A172 (cell line): ENCODE measurements around the gene TMPRSS4. TPM values are rescaled to one million over a fixed set of nuclear protein-coding genes. Genes with fewer than 3 reads are reported as not detected.

Experiments used
- DNase-seq: peaks from one replicate; pipeline ENCODE4 v3.0.0-alpha.2; 2015; ENCODE audit warnings: low spot score
- total RNA-seq: library from RNA; depleted of rRNA; stranded (reverse); fragments of >200 nt; shearing (Covaris generic); gene quantifications from 2 replicates; pipeline ENCODE4 v1.2.3, GENCODE V29; 2014

TMPRSS4 gene
- total RNA-seq, 1 experiment from 2014 or later = not detected

GRCh38 chr11:118078911-118079411 is 2.1 kb downstream of the TMPRSS4 start:
- no peak for DNase-seq

GRCh38 chr11:118079491-118079890 is 2.6 kb downstream of the TMPRSS4 start:
- DNase-seq = no peak

GRCh38 chr11:118080296-118080695 is 3.4 kb downstream of the TMPRSS4 start:
- no peak for DNase-seq

- DNase-seq = no peak
These were observed 4.5 kb downstream of the TMPRSS4 start for GRCh38 chr11:118081241-118081958.

DNA sequence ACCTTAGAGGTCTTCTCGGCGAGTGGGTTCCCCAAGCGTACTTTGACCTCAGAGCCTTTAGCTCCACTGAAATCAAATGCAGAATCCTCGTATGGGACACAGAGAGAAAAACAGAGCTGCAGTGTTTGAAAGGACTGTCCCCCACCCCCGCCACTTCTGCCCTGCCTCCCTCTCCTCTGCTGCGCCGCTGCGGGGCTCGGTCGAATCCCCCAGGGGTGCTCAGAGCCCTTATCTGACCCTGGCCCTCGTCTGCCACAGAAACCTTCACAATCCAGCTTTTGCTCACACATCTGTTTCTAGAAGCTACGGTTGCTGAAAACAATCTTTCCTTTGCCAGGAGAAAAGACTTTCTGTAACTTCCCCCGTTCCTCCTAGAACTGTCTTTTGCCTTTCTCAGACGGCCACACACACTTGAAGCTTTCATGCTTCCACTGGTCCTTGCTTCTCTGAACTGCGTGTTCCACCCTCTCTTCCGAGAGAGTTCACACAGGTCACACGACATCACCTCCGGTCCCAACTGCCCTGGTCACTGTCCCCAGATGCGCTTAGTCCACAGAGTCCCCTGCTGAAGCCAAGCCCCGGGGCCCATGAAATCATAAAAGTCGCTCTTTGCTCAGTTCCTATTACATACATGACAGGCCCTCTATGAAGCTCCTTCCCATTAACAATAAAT is 6.1 kb downstream of the TMPRSS4 start:
- DNase-seq = no peak

GRCh38 chr11:118084247-118084646 is 7.4 kb downstream of the TMPRSS4 start:
- DNase-seq = no peak

DNA sequence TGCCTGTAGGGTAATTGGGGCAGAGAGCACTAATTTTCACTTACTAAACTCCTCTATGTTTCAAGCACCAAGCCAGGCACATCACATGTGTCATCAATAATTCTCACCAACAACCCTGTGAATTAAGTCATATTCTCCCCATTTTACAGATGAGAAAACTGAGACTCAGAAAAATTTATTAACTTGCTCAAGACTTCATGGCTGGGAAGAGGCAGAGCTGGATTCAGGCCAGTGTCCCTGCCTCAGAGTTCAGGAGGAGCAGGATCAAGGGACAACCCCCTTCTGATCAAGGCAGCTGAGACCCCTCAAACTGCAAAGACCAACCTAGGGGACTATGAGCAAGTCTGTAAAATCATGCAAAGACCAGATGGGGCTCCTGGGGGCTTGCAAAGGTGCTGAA is 7.8 kb downstream of the TMPRSS4 start:
- no peak for DNase-seq

DNA sequence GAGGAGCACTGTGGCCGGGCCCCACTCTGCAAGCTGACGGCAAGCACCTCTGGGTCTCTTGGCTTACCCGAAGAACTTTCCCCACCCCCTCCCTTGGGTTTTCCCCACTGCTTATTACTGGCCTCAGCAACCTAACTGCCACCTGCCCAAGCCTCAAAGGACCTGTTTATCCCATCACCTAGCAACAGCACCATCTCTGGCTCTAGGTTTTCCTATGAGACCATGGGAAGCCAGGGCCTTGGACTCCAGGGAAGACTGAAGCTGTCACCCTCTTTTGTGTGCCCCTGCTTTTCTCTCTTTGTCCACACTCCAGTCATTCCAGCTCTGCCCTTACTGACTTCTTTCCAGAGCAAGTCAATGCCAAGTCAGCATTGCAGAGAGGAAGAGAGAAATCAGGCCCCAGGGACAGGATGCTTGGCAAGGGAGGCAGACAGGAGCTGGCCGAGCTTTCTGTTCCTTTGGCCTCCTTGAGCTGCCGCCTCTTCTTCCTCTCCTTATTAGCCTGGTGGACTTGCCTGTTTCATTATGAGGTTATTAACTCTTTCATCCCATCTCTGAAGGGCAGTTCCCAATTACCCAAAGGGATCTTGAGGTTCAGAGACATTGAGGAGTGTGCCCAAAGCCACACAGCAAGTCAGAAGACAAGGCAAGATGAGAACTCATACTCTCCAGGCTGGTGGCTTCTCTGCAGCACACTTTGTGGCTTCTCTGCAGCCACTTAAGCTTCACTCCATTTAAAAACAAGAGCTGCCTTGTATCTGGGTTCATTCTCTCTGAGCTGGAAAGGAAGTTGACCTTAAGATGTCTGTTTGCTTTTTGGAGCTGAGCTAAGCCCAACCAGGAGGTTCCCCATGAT is 10.3 kb downstream of the TMPRSS4 start, which contains the start of gene SMIM35:
Gene SMIM35, minus strand, starts transcription at position 51 of the 856 bp plus-strand sequence. CDS start 206 bp downstream, outside the sequence.
- no peak for DNase-seq

- no peak for DNase-seq
These were observed 11.1 kb downstream of the TMPRSS4 start for GRCh38 chr11:118087931-118088330.

- no peak for DNase-seq
These were observed 11.7 kb downstream of the TMPRSS4 start for GRCh38 chr11:118088531-118088930.

DNA sequence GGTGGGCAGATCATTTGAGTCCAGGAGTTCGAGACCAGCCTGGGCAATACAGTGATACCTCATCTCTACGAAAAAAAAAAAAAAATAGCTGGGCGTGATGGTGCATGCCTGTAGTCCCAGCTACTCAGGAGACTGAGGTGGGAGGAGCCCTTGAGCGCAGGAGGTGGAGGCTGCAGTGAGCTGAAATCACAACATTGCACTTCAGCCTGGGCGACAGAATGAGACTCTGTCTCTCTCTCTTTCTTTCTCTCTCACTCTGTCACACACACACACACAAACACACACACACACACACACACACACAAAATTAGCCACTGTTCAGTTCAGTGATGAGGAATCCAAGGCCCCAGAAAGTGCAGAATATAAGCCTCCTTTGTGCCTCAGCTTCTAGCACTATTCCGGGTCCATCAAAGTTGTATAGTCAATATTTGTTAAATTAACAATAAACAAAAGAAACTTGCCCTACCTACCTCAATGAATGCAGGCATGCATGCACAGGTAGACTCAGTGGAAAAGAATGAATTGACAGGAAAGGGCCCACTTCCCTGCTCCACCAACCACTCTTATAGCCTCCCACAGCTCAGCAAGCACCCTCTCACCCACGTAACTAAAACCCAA is 13.8 kb downstream of the TMPRSS4 start:
- DNase-seq = no peak

- no peak for DNase-seq
These were observed 14.8 kb downstream of the TMPRSS4 start for GRCh38 chr11:118091690-118092089.

- DNase-seq = no peak
These were observed 16.2 kb downstream of the TMPRSS4 start for GRCh38 chr11:118092907-118093571.

GRCh38 chr11:118095493-118095892 is 18.6 kb downstream of the TMPRSS4 start:
- no peak for DNase-seq

- DNase-seq = no peak
These were observed 19.1 kb downstream of the TMPRSS4 start for GRCh38 chr11:118095967-118096367.

DNA sequence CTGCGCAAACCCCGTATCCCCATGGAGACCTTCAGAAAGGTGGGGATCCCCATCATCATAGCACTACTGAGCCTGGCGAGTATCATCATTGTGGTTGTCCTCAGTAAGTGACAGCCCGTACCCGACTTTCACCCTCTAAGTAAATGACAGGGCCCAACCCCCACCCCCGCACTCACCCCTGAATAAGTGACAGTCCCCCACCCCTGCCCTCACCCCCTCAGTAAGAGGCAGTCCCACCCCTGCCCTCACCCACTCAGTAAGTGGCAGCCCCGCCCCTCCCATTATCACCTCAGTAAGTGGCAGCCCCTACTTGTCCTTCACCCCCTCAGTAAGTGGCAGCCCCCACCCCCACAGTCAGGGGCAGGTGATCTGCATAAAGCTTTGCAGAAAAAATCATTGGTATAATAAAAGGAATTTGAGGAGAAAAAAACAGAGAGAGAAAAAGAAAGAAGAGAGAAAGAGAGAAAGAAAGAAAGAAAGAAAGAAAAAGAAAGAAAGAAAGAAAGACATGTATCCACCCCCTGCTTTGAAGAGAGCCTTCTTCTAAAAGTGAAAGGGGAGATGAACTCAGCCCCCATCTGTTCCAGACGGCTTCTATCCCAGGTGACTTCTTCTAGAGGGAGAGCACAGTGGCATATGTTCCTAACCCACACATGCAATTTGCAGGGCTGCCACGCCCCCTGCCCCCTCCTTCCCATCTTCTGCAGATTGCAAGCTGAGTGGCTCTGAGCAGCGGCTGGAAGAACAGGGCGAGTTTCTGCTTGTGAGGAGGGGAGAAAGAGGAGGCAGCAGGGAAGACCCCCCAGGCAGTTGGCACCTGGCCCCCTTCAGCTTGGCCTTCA is 22.3 kb downstream of the TMPRSS4 start:
- no peak for DNase-seq

GRCh38 chr11:118099838-118100556 is 23.1 kb downstream of the TMPRSS4 start:
- no peak for DNase-seq

- DNase-seq = no peak
These were observed 23.9 kb downstream of the TMPRSS4 start for GRCh38 chr11:118100691-118101232.

DNA sequence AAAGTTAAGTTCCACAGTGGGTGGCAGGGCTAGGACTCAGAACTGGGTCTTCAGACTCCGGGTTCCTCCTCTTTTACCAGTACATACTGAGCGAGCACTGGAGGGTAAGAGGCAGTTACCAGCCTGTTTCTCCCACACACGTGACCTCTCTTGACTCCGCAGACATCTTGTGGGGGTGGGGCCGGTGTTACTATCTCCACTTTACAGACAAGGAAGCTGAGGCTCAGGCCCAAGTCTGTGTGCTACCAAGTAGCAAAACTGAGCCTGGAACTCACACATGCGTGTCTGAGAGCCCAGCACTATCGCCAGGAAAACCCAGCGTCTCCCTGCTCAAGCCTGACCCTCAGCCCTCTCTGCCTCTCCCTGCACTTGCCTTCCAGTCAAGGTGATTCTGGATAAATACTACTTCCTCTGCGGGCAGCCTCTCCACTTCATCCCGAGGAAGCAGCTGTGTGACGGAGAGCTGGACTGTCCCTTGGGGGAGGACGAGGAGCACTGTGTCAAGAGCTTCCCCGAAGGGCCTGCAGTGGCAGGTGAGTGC is 25.9 kb downstream of the TMPRSS4 start:
- DNase-seq = no peak
